Smooth muscle cell (in vitro differentiated cells): ENCODE results near the gene IGFBP4. TPM values are rescaled to one million over a fixed set of nuclear protein-coding genes. Genes with fewer than 3 reads are reported as not detected.

Experiments
- DNase-seq: peaks from one replicate; lab custom pipeline; 2025; ENCODE audit not compliant: unreplicated experiment; lab: John Stamatoyannopoulos, UW
- H2AFZ ChIP-seq: fragments of 200-600 bp; sonication (generic); 2 replicates; pipeline ENCODE4 v1.6.0; 2016; ENCODE audit warnings: antibody characterized with exemption, low read depth, mild to moderate bottlenecking
- H3F3A ChIP-seq: fragments of 200-600 bp; sonication (generic); 2 replicates; pipeline ENCODE4 v1.6.0; 2017; ENCODE audit warnings: antibody characterized with exemption, low read depth
- H3K27ac ChIP-seq: fragments of 200-600 bp; sonication (generic); 2 replicates; pipeline ENCODE4 v1.5.1; 2016; ENCODE audit warnings: low read depth, mild to moderate bottlenecking
- H3K27me3 ChIP-seq: fragments of 200-600 bp; sonication (generic); 2 replicates; pipeline ENCODE4 v1.6.1; 2016; ENCODE audit warnings: low read depth, mild to moderate bottlenecking
- H3K36me3 ChIP-seq: fragments of 200-600 bp; sonication (generic); 2 replicates; pipeline ENCODE4 v1.5.1; 2016; ENCODE audit warnings: low read depth
- H3K4me1 ChIP-seq: fragments of 200-600 bp; sonication (generic); 2 replicates; pipeline ENCODE4 v1.5.1; 2016; ENCODE audit warnings: low read depth
- H3K4me2 ChIP-seq: fragments of 200-600 bp; sonication (generic); 2 replicates; pipeline ENCODE4 v1.6.0; 2016; ENCODE audit warnings: mild to moderate bottlenecking
- H3K4me3 ChIP-seq: fragments of 200-600 bp; sonication (generic); 2 replicates; pipeline ENCODE4 v1.5.1; 2016; ENCODE audit warnings: mild to moderate bottlenecking
- H3K79me2 ChIP-seq: fragments of 200-600 bp; sonication (generic); 2 replicates; pipeline ENCODE4 v1.6.0; 2016; ENCODE audit warnings: low read depth, mild to moderate bottlenecking
- H3K9ac ChIP-seq: fragments of 200-600 bp; sonication (generic); 2 replicates; pipeline ENCODE4 v1.6.0; 2016; ENCODE audit warnings: low read depth
- H3K9me3 ChIP-seq: fragments of 200-600 bp; sonication (generic); replicated peaks from 2 replicates; pipeline ENCODE4 v1.5.1; 2016; ENCODE audit warnings: low read depth
- H4K20me1 ChIP-seq: fragments of 200-600 bp; sonication (generic); 2 replicates; pipeline ENCODE4 v1.6.0; 2016; ENCODE audit warnings: low read depth
- CTCF ChIP-seq: fragments of 200-600 bp; sonication (generic); IDR thresholded peaks from 2 replicates; pipeline ENCODE4 v1.5.1; 2017; ENCODE audit warnings: borderline replicate concordance, mild to moderate bottlenecking, antibody characterized with exemption; ENCODE audit not compliant: insufficient read depth, poor library complexity, severe bottlenecking
- WGBS: methylation state at CpG from one replicate; pipeline ENCODE4 v1.1.7; 2016; ENCODE audit warnings: low lambda C conversion rate; 5-methylcytosine and 5-hydroxymethylcytosine counted together
- polyA plus RNA-seq: library from polyadenylated mRNA; unstranded; fragments of >200 nt; fragmentation: Nextera tagmentation; extraction: Ambion mirVana; gene quantifications from 2 replicates; pipeline ENCODE4 v1.2.1, GENCODE V29; 2016
- total RNA-seq: library from RNA; depleted of rRNA; stranded (reverse); fragments of >200 nt; gene quantifications from 2 replicates; pipeline ENCODE4 v1.2.3, GENCODE V29; 2014

IGFBP4 gene
- total and polyA plus RNA-seq, 2 experiments from 2014 or later, result 91.0 to 305 TPM

GRCh38 chr17:40453881-40454612, 10.8 kb downstream of the IGFBP4 start:
- Histone ChIP-seq H3K27me3 (no peaks in the 10 kb centered on the region), H3K9me3 (no peaks in the 10 kb centered on the region), H3K9ac (no peak overlapping the region), H3K27ac (no peak overlapping the region), H3F3A (no peaks in the 10 kb centered on the region), H3K4me2 (no peak overlapping the region), H3K4me1 (peaks cover 14% of the 10 kb centered on the region), H4K20me1 (peaks cover 41% of the 10 kb centered on the region), H3K79me2 (peaks cover 12% of the 10 kb centered on the region), H2AFZ (no peak overlapping the region), H3K36me3 (no peaks in the 10 kb centered on the region), H3K4me3 (no peak overlapping the region)
- TF ChIP-seq CTCF, result no peak
- WGBS, result 97% methylated on average over 19 of the region's 19 CpGs
- no peak for DNase-seq

DNA sequence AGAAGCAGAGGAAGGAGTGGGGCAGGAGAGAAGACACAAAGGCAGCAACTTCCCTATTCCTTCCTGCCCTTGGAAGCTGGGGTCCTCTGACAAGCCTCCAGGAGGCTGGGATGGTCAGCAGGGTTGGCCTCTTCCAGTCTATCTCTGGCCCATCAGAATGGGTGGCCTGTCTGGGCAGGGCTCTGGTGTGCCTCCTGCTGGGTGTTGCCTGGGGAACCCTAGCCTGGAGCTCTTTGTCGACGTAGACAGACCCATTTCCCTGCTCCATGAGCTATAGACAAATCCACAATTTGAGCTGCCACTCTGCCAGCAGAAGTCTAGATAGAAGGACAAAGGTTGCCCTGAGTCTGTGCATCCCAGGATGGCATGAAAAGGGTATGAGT, 11.4 kb downstream of the IGFBP4 start:
- TF ChIP-seq CTCF, result no peak
- Histone ChIP-seq H3K4me3 (no peak overlapping the region), H3F3A (no peaks in the 10 kb centered on the region), H3K36me3 (no peaks in the 10 kb centered on the region), H2AFZ (no peak overlapping the region), H3K27me3 (no peaks in the 10 kb centered on the region), H3K9ac (no peak overlapping the region), H4K20me1 (peaks cover 36% of the 10 kb centered on the region), H3K9me3 (no peaks in the 10 kb centered on the region), H3K27ac (no peak overlapping the region), H3K4me2 (no peak overlapping the region), H3K4me1 (peaks cover 14% of the 10 kb centered on the region), H3K79me2 (peaks cover 12% of the 10 kb centered on the region)
- DNase-seq, result no peak
- 67% methylated on average over 2 of the region's 2 CpGs for WGBS

DNA sequence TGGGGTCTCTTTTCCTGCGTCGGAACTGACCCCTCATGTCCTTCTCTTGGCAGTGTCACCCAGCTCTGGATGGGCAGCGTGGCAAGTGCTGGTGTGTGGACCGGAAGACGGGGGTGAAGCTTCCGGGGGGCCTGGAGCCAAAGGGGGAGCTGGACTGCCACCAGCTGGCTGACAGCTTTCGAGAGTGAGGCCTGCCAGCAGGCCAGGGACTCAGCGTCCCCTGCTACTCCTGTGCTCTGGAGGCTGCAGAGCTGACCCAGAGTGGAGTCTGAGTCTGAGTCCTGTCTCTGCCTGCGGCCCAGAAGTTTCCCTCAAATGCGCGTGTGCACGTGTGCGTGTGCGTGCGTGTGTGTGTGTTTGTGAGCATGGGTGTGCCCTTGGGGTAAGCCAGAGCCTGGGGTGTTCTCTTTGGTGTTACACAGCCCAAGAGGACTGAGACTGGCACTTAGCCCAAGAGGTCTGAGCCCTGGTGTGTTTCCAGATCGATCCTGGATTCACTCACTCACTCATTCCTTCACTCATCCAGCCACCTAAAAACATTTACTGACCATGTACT, 13.2 kb downstream of the IGFBP4 start:
- no peak overlapping the region for H3K4me3 ChIP-seq
- H3K4me1 ChIP-seq, result peaks cover 11% of the 10 kb centered on the region
- no peak for DNase-seq
- no peak overlapping the region for H3K27ac ChIP-seq
- H3K36me3 ChIP-seq, result no peaks in the 10 kb centered on the region
- no peaks in the 10 kb centered on the region for H3K9me3 ChIP-seq
- WGBS, result 97% methylated on average over 16 of the region's 16 CpGs
- peaks cover 17% of the 10 kb centered on the region for H4K20me1 ChIP-seq
- no peaks in the 10 kb centered on the region for H3K79me2 ChIP-seq
- H3K9ac ChIP-seq, result no peak overlapping the region
- H3K4me2 ChIP-seq, result no peak overlapping the region
- no peak overlapping the region for H2AFZ ChIP-seq
- H3F3A ChIP-seq, result no peaks in the 10 kb centered on the region
- no peaks in the 10 kb centered on the region for H3K27me3 ChIP-seq
- TF ChIP-seq CTCF, result no peak

- Histone ChIP-seq H3K9me3 (no peaks in the 10 kb centered on the region), H3K27me3 (no peaks in the 10 kb centered on the region), H3K9ac (no peak overlapping the region), H3K4me2 (no peak overlapping the region), H3K4me3 (no peak overlapping the region), H3K36me3 (no peaks in the 10 kb centered on the region), H3K79me2 (no peaks in the 10 kb centered on the region), H2AFZ (no peak overlapping the region), H3K4me1 (peaks cover 11% of the 10 kb centered on the region), H4K20me1 (peaks cover 8% of the 10 kb centered on the region), H3F3A (no peaks in the 10 kb centered on the region), H3K27ac (peak overlapping the region; percentile 11)
- 80% methylated on average over 3 of the region's 3 CpGs for WGBS
- TF ChIP-seq CTCF, result no peak
- DNase-seq, result no peak
Measured at GRCh38 chr17:40457369-40457768, 14.1 kb downstream of the IGFBP4 start.
